Uterus (tissue), 2 donors: ENCODE results near the gene IRF7.

Experiments
- POLR2A ChIP-seq, 2 donors: fragments of 450-650 bp; IDR thresholded peaks; one replicate each; pipeline ENCODE4 v1.6.1; 2016; ENCODE audit warnings: antibody characterized with exemption in 2 of 2, mild to moderate bottlenecking in 1 of 2, moderate library complexity in 1 of 2
- TF ChIP-seq, protein P1 (sequence below), 4 experiments: fragments of 200-600 bp in 2 of 4; fragments of 450-650 bp in 2 of 4; sonication (generic) in 2 of 4; IDR thresholded peaks; one replicate each; pipeline ENCODE4 v1.5.1; 2016 to 2019; ENCODE audit warnings: antibody characterized with exemption in 4 of 4, mild to moderate bottlenecking in 2 of 4, moderate library complexity in 1 of 4

DNA sequence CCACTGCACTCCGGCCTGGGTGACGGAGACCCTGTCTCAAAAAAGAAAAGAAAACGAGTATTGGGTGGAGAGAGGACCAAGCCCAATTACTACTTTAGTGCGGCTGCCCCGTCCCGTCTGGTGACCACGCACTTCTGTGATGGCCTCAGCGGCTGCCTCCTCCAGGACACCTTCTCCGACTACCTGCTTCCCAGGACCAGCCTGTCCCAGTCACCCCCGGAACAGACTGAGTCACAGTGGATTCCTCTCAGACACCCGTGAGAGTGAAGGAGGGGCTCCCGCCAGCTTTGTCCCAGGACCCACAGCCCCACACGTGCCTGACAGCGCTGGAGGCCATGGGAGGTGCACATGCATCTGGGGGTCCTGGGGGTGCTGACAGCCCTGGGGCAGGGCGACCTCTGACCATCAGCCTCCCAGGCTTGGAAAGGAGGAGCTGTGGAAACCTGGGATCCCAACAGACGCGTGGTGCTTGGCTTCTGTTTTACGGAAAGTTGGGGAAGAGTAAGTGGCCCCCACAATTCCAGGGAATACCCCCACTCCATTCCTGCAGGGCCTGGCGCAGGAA is 26.1 kb upstream of the IRF7 start:
- TF ChIP-seq, protein P1, sequence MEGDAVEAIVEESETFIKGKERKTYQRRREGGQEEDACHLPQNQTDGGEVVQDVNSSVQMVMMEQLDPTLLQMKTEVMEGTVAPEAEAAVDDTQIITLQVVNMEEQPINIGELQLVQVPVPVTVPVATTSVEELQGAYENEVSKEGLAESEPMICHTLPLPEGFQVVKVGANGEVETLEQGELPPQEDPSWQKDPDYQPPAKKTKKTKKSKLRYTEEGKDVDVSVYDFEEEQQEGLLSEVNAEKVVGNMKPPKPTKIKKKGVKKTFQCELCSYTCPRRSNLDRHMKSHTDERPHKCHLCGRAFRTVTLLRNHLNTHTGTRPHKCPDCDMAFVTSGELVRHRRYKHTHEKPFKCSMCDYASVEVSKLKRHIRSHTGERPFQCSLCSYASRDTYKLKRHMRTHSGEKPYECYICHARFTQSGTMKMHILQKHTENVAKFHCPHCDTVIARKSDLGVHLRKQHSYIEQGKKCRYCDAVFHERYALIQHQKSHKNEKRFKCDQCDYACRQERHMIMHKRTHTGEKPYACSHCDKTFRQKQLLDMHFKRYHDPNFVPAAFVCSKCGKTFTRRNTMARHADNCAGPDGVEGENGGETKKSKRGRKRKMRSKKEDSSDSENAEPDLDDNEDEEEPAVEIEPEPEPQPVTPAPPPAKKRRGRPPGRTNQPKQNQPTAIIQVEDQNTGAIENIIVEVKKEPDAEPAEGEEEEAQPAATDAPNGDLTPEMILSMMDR (IDR thresholded peaks at IDR 0.05) = no peak
- TF ChIP-seq POLR2A (IDR thresholded peaks at IDR 0.05) = no peak
